Measurements from ENCODE around the gene CSKMT.
"Not testable (repeated sequence)": the region's sequence is repeated elsewhere in the genome, so short reads cannot be mapped to it uniquely, and the experiment has no call there.

The CSKMT gene

DNA sequence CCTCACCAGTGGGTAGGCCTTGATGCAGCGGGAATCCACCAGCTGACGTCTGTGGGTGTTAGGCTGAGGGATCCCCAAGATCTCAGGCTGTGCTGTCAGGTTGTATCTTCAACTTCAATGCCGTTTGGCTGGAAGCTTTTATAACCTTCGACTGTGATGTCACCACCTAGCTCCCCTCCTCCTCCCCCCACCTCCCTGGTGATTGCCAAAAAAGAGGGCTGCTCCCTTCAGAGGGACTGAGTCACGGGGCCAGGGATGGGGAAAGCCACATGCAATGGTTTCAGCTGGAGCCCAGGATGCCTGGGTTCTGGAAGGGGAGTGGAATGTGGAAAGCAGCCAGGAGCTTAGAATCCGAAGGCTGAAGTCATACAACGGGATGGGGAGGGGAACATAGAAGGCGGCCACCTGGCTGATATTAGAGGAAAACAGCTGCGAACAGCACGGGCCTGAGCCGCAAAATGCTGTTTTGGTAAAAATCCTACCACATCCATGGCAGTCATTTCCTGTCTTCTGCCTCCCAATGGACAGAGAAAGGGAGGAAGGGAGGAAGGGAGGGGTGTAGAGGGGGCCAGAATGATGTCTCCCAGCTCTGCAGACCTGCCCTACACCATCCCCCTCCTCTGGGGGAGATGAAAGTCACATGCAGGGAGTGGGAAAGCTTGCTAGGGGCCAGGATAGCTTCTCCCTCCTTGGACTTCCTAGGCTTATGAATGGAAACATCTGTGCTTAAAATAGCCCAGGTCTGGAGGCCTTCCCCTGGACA, 24.5 kb downstream of the CSKMT start, which contains the start of gene LRRN4CL:
LRRN4CL (minus strand) TSS at position 110 of the 763 bp plus-strand sequence. CDS start 1,022 bp downstream, outside the sequence.
- no peak for DNase-seq

DNA sequence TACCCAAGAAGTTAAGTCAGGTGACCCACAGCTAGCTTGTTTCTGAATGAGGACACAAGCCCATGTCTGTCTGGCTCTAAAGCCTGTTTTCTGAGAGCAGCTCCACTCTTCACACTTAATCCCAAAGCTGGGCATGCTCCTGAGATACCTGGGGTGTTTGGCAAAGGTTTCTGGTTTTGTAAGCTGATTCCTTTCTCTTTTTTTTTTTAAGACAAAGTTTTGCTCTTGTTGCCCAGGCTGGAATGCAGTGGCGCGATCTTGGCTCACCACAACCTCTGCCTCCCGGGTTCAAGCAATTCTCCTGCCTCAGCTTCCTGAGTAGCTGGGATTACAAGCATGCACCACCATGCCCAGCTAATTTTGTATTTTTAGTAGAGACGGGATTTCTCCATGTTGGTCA, 28.5 kb downstream of the CSKMT start:
- DNase-seq = not testable (repeated sequence)

DNA sequence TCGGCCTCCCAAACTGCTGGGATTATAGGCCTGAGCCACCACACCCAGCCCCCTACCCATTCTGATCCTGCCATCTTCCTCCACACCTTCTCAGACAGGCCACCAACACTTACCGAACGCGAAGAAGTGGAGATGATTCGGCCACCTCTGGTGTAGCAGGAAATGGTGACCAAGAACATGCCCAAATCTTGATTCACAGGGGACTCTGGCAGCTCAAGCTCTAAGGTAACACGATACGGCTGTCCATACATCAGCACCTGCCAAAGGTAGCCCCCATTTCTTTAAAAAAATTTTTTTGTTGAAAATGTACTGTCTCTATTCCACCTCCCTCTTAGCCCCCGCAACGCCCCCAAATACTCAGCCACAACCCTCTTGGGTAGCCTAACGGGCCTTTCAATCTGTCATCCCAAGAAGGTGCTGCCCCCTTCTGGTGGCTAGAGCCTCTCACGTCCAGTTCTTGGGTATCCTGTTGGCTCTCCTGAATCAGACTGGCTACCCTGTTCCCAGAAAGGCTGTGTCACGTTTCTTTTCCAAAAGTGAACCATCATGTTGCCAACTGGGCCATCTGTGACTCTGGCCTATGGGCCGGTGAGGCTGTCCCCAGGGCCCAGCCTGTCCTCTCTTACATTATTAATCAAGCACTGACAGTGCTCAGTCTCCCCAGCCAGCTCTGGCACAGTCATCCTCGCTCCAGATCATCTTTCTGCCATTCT, 29.5 kb downstream of the CSKMT start:
- DNase-seq = peak; percentile 77

DNA sequence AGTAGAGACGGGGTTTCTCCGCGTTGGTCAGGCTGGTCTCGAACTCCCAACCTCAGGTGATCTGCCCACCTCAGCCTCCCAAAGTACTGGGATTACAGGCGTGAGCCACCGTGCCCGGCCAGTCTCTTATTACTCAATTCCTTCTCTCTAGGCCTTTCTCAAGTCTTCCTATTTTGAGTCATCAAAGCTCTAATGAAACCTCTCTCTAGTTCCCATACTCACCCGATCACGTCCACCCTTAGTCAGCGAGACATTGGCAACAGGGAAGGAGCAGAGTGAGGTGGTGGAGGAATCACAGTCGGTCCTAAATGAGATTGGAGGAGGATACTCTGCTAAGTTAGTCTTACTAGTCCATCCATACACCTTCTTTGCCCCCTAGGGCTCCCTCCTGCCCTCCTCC, 37.1 kb downstream of the CSKMT start:
- DNase-seq = no peak

DNA sequence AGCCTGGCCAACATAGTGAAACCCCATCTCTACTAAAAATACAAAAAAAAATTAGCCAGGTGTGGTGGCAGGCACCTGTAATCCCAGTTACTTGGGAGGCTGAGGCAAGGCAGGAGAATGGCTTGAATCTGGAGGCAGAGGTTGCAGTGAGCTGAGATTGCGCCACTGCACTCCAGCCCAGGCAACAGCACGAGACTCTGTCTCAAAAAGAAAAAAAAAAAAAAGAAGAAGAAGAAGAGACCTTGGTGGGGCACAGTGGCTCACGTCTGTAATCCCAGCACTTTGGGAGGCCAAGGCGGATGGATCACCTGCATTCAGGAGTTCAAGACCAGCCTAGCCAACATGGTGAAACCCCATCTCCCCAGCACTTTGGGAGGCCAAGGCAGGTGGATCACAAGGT, 38.8 kb downstream of the CSKMT start:
- not testable (repeated sequence) for DNase-seq

DNA sequence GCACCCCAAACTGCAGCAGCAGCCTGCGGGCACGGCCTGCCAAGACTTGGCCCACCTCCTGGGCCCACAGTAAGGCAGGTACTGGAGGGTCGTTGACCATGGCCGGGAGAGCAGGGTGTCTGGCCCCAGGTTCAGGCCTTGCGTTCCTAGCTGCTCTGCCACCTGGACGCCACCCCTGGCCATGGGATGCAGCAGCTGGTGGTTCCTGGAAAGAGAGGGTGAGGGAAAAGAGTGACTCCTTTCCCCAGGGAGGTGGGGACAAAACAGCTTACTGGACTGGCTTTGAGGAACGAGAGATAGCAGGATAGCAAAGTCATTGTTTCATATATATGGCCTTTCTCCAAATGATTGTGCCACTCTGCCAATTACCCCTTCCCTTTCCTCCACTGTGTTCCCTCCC, 40.3 kb downstream of the CSKMT start:
- DNase-seq = no peak

DNA sequence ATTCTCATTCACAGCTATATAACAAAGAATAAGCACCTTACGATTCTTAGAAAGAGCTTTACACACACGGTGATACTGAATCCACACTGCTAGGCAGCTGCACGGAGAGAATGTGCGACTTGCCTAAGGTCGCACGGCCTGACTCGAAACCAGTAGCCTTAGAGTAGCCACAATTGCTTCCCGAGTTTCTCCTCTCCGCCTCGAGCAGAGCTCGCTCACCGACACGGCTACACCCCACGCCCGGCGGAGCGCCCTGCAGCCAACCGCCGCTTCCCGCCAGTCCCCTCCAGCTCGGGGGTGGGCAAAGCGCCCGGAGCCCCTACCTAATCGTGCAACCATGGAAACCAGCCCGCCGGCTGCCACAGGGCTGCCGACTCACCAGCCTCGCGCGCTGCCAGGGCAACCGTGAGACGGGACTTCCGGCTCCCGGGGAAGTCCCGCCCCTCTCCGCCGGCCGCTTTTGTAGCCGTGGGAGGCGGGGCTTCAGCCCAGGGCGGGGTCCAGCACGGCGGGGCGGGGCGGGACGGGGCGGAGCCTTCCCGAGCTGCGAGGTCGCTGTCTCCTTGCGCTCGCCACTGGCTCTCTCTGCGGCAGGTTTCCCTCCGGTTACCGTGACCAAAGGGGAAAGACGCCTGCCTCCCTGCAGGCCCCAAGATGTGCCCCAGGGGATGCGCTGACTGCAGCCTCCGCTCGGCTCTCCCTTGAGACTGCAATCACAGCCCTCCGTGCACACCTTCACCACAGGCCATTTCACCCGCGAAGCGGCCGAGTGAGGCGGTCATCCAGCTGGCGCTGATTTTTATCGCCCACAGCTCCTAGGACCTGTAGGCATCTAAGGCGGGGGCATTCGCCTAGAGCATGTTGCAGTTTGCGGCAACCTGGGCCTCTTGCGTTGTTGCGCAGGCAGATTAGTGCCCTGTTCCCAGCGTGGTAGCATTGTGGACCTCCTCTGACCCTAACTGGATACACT, 41.1 kb downstream of the CSKMT start:
- peak; percentile 92 for DNase-seq

DNA sequence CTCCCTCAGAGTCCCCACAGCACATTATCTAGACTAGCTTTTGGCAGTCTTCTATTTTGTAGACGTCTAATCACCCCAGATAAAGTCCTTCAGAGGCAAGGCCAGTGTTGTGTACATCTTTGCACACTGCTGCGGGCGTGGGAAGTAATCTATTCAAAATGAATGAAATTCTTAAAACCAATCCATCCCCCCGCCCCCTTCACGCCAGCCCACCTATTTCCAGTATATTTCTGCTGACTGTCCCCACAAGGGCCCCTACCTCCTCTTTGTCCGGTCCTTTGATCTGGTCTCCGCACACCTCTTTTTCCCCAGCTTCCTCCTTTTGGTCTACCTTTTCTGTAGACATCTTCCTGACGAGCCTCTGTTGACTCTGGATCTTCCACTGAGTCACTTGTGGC, 41.7 kb downstream of the CSKMT start:
- no peak for DNase-seq

DNA sequence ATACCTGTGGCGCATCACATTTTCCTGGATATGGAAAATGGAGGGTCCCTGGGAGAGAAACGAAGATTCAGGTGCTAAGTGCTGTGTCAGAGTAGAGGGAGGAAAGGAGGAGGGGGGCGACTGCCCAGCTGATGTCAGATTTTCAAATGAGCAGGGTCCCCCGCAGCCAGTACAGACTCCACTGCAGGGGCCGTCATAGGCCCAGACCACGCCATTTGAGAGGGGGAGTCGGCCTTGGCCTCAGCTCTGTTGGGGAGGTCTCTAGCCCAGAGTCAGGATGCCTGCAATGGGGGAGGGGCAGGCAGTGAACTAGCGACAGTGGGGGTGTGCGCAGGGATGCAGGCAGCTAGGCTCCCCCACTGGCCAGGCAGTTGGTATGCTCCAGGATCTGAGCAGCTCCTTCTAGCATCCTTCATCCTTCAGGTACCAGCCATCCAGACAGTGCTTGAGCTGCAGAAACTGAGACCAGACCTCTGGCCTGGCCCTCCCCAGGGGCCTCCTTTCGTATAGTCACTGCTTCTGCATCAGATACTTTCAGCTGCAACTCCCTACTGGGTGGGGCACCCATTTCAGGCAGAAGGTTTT, 42.3 kb downstream of the CSKMT start, which contains the start of the genes BSCL2 and GNG3:
BSCL2 (minus strand) TSS at position 148 of the 585 bp plus-strand sequence. CDS start 229 bp downstream, outside the sequence.
GNG3 (plus strand) TSS at position 400 of the 585 bp plus-strand sequence. CDS start 620 bp downstream, outside the sequence.
- no peak for DNase-seq

DNA sequence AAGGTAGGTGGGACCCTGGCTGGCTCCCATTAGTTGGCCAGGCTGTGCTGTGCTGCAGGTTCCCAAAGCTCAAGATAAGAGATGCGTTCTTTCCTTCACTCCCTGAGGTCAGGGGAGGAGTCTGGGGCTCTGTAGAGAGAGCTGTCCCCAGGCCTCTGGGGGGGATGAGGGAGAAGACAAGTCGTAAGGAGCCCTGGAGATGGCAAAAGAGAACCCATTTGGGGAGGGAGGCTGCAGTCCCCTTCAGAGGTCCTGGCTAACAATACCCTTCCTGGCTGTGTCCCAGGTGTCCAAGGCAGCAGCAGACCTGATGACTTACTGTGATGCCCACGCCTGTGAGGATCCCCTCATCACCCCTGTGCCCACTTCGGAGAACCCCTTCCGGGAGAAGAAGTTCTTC, 43.3 kb downstream of the CSKMT start:
- DNase-seq = no peak

DNA sequence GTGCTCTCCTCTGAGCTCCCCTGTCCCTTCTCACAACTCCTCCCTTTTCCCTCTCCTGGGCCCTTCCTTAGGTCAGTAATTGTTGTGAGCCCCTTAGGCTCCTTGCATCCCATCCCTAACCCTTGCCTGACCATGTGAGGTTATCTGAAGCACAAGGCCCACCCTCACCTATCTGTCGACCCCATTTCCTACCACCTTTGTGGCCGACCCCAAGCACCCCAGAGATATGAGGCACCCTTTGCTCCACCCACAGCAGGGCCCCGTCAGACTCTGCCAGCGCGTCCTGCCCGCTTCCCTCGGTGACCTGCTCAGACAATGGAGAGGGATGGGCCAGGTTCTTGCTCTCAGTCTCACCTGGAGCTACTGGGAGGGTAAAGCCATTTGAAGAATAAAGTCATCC, 43.7 kb downstream of the CSKMT start:
- DNase-seq = peak; percentile 46

DNA sequence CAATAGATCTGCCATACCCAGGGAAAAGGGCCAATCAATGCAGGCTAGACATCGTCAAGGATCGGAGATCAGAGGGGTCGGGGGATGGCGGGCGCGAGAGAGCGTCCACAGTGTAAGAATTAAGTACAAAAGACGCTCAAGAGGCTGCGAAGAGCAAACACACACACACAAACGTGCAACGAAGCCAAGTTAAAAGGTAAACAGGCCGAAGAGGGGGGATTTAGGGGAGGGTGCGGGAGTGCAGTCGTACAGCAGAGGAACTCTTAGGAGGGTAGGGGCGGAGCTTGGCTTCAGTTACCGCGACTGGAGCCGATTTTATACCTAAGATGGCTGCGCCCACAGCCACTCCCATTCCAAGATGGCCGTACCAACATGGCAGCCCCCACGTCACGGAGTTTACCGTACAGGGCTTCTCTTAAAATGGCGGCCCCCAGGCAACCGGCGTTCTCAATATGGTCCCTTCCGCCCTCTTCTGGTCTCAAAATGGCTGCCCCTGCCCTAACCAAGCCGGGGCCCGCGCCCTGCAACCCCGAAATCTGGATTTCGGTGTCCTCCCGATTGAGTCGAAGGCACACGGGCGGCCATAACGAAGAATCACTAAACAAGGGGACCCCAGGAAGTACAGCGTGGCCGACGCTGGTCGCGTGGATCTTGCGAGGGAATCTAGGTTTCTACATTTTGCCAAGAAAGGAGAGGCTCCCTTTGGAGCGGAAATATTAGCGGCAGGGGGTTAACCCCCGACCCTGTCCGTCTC, 44.3 kb downstream of the CSKMT start:
- DNase-seq = peak; percentile 96

DNA sequence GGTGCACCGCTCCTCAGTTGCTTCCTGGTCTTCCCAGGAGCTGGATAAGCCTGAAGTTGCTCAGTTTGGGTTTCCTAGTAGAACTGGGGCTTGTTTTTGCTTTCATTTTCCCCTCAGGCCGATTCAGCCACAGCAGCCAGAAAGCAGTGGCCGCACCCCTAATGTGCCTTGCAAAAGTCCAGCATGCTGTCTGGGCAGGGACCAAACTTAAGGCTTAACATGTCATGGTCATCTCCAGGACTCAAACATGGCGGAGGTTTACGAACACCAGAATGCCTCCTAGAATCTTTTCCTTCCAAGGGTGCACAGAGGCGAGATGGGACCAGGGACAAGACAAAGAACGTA, 44.9 kb downstream of the CSKMT start:
- peak; percentile 24 for DNase-seq

DNA sequence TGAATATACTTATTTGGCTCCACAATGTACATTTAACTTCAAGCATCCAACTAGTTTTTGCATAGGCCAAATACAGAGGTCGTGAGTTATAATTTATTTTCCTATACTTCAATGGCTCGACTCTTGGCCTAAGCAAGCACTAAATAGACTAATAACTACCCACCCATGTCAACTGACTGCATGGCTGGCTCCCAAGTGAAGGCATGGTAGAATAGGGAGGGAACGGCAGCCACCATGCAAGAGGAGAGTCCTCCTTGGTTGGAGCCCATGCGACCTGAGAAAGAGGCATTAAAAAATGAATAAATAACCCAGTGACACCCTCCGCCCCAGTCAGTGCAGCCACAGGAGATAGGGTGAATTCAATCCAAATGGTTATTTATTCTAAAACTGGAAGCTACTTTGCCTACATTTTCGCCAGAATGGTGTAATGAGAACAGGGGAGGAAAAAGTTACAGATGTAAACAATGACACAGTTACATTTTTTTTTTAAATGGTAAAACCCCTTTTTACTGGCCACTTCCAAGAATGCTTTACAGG, 47.2 kb downstream of the CSKMT start:
- DNase-seq = no peak

DNA sequence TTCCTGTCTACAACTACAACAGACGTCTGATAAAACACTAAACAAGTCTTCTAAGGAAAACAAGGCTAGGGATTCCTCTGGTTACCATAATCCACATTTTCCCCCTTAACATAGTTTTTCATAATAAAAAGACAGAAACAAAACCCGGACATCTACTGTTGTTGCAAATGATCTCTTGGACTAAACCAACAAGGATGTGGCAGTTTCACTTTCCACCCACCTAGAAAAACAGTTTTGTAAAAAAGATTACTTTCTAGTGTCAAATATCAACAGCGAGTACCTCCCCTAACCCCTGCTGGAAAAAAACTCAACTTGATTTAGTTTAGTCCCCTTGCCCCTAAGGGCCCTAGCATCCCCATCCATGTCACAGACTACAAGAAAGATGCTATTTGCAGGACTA, 47.7 kb downstream of the CSKMT start:
- no peak for DNase-seq

DNA sequence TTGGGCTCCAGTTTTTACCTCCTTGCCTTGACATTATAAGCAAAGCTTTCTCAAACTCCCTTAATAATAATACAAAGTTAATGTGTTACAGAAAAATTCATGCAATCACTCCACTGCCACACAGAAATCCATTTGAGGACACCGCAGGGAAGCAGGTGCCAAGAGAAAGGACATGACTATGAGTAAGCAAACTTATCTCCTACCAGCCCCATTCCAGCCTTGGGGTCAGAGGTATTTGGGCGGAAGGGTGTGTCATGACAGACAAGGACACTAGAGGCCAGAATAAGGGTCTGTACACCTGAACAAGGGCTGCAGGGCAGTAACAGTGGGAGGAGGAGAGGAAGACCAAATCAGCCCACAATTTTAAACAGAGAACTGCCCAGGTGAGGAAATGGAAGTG, 48.2 kb downstream of the CSKMT start:
- no peak for DNase-seq

DNA sequence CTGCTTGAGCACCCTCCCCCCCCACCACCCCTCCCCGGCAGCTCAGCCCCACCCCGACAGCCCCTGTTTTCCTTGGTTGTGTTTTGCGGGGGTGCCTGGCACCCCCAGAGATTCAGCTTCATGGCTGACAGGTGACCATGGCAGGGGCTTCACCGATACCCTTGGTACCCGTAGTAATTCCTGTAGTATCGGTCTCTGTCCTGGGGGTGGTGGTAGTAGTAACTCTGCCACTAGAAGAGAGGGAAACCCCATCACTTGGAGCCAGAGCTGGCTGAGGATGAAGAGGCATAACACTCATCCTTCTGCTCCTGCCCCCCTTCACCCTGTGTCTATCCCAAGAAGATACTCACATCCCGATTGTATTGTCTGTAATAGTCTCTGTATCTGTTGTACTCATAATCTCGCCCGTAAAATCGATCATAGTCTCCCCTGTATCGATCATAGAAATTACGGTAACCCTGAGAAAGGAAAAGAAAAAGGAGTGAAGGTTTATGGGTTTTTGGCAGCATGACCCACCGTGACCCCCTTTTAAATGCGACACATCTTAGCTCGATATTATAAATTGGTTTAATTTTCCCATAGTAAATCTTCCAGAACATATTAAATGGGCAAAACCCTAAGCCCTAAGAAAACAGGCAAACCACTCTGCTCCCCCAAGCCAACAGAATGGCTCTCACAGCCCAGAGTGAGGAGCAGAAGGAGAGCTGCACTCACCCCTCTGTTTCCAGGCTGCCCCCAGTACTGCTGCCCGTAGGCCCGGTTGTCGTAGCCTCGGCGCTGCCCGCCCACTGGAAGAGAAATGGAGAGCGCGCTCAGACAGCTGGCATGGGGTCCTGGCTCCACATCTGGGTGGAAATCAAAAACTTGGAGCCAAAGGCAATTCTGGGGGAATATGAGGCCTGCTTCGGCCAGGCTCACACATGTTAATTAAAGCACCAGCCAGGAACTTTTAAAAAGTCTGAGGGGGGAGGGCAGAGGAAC, 50.3 kb downstream of the CSKMT start:
- DNase-seq = no peak

DNA sequence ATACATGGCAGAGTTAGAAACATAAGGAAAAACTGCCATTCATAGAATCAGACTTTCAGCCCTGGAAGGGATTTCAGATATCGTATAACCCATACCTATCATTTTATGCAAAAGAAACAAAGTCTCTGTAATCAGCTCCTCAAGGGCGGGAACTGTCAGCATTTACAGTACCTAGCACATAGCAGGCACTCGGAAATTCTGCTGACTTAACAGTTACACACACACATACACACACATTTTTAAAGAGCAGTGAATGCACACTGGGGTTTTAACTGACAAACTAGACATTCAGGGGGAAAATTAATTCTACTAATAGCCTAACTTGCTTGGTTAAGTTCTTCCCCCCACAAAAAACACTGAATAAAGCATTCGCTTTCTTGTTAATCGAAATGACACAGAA, 51.1 kb downstream of the CSKMT start:
- no peak for DNase-seq

DNA sequence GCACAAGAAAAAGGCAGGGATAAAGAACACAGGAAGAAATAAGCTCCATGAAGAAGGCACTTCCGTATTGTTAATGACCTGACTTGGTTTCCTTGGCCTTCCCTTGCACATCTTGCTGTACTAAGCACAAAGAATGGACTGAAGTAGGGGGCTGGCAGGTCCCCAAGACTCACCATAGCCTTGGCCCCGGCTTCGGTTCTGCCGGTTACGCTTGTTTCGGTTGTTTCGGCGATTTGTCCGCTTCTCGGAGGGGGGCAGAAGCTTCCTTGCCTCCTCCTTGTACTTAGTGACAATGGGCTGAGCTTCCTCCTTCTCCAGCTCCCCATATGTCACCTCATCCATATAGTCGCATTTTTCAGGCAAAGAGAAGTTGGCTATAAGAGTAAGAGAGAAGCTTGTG, 51.7 kb downstream of the CSKMT start:
- no peak for DNase-seq
